AML-193 (cell line): ENCODE data around the gene PERCC1.
A peak's percentile ranks its signal among the peaks of the same experiment; 100 is the strongest.
"Not testable (repeated sequence)": the region's sequence is repeated elsewhere in the genome, so short reads cannot be mapped to it uniquely, and the experiment has no call there.

ENCODE experiments used
- DNase-seq, 2 experiments: peaks; one replicate each; lab custom pipeline; 2025; lab: John Stamatoyannopoulos, UW

PERCC1 gene

GRCh38 chr16:1469141-1469540 is 38.3 kb downstream of the PERCC1 start:
- not testable (repeated sequence) for DNase-seq

- DNase-seq, result peak; percentile 72 to 83
These were observed 38.9 kb downstream of the PERCC1 start for GRCh38 chr16:1469693-1470201.

GRCh38 chr16:1470481-1471251 is 39.8 kb downstream of the PERCC1 start:
- DNase-seq, result peak; percentile 70 to 79

- DNase-seq, result no peak
These were observed 40.8 kb downstream of the PERCC1 start for GRCh38 chr16:1471569-1472194.

- DNase-seq, result no peak
These were observed 42.1 kb downstream of the PERCC1 start for GRCh38 chr16:1472974-1473373.

DNA sequence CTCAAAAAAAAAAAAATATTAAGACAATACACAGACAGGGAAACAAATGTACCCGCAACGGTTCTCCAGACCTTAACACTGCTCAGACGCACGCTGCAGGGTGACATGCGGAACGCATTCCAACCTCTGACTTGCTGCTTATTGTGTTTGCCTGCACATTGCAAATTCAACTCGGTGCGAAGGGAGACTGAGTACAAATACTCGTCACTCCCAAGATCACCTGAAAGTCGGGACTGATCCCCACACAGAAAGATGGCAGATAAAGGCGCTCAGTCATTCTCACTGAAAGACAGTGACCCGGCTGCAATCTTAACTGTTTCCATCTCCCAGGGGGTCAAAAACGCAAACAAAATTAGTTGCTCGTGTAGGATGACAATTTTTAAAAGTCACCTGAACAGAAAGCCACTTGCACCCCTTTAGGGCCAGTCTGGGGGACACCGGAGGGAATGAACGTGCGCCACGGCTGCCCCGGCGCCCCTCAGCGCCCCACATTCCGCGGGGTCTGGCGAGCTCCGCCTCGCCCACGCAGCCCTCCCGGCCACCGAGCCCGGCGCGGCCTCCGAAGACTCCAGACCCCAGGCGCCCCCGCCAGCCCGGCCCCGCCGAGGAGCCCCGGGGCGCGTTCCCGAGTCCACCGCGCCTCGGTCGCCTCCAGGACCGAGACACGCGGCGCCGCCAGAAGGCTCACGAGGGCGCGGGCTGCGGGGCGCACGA is 43.4 kb downstream of the PERCC1 start:
- DNase-seq, result no peak

DNA sequence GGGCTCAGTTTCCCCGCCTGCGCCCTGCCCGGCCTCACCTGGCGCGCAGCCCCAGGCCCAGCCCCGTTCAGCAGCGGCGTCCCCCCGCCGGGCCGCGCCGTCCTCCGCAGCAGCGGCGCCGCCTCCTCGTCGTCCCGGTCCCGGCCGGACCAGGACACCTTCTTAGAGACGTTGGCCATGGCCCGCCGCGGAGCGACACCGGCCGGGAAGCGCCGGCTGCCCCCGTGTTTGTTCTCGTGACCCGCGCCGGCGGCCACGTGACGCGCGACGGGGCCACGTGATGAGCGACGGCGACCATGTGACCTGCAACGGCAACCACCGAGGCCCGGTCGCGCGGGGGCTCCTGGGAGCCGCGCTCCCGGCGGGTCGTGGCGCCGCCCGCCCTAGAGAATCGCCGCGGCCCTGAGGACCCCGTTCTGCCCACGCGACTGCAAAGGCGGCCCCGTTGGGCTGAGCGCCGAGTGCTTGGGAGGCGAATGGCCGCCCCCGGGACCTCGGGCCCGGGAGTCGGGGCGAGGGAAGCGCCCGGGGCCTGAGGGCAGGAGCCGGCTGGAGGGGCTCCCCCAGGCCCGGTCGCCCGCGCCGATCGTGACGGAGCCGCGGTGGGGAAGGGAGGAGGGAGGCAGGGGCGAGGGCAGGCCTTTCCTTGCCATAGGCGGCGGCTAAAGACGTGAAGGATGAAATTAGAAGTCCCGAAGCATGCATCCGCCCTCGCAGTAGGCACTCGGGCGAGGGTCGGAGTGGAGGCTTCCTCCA is 44.1 kb downstream of the PERCC1 start, which contains the start of gene CLCN7:
CLCN7 (minus strand) TSS at position 233 of the 756 bp plus-strand sequence; CDS start at position 179, 54 bp downstream.
- peak; percentile 72 to 73 for DNase-seq

- DNase-seq, result no peak
These were observed 44.8 kb downstream of the PERCC1 start for GRCh38 chr16:1475552-1476114.

DNA sequence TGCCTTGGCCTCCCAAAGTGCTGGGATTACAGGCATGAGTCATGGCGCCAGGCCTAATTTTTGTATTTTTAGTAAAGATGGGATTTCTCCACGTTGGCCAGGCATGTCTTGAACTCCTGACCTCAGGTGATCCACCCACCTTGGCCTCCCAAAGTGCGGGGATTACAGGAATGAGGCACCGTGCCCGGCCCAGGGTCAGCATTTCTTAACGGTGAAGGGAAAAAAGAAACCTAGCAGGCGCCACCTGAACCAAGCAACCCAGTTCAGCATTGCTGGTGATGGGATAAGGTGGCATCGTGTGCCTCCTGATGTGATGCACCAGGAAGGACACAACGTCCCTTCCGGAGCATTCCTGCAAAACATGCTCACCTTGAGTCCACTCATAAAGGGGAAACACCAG is 46.2 kb downstream of the PERCC1 start:
- no peak for DNase-seq

- not testable (repeated sequence) for DNase-seq
These were observed 48.1 kb downstream of the PERCC1 start for GRCh38 chr16:1478937-1479336.

DNA sequence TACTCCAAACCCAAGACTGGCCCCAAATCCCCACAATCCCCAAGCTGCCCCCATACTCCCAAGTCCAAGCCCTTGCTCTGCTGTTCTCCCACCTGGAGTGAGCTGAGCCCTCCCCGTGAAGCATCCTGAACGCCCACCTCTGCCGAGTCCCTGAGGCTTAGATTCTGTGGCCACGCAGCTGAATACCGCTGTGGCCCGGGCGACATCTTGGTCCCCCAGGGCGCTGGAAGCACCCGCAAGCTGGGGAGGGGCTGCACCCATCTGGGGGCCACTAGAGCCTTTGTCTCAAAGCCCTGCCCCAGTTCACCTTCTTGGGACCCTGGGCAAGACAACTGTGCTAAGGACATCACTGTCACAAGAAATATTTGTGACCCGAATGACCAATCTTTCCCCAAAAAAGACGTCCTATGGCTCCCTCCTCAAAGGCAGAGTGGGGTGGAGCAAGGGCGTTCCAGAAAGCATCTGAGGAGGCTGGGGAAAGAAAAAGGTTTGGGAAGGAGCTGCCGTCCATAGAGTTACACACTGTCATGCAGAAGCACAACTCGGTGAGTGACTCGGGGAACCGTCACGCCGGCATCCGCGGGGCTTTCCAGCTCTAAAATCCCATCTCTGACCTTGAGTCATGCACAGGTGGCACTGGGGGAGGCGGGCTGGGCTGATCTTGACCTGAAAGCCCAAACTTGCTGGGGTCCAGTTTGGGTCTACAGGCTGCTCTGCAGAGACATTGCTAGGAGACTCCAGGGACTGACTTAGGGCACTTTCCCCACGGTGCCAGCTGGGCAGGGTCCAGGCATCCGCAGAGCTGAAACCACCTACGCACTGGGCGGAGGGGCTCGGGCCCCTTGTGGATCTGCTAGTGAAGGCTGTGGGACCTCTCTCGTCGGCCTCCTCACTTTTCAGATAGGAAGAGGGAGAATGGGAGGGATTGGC is 51.3 kb downstream of the PERCC1 start:
- no peak for DNase-seq
